RPMI7951 (cell line): Measurements from ENCODE around the gene SLC25A25. TPM values are rescaled to one million over a fixed set of nuclear protein-coding genes. Genes with fewer than 3 reads are reported as not detected.
"Not testable (repeated sequence)": the region's sequence is repeated elsewhere in the genome, so short reads cannot be mapped to it uniquely, and the experiment has no call there.

Experiments used
- DNase-seq: peaks from one replicate; pipeline ENCODE4 v3.0.0-alpha.2; 2012; ENCODE audit warnings: low read depth
- total RNA-seq: library from RNA; depleted of rRNA; stranded (reverse); fragments of >200 nt; shearing (Covaris generic); gene quantifications from 2 replicates; pipeline ENCODE4 v1.2.3, GENCODE V29; 2014

SLC25A25 gene
- total RNA-seq, 1 experiment from 2014 or later: 4.6 TPM

GRCh38 chr9:128051932-128052709 lies 15.9 kb upstream of the SLC25A25 start:
- DNase-seq: no peak

- no peak for DNase-seq
These were observed 14.5 kb upstream of the SLC25A25 start for GRCh38 chr9:128053560-128053959.

GRCh38 chr9:128054087-128054486 lies 13.9 kb upstream of the SLC25A25 start:
- DNase-seq: no peak

GRCh38 chr9:128055344-128056040 lies 12.5 kb upstream of the SLC25A25 start:
- DNase-seq: no peak

GRCh38 chr9:128056086-128056485 lies 11.9 kb upstream of the SLC25A25 start:
- DNase-seq: no peak

GRCh38 chr9:128056887-128057723 lies 10.9 kb upstream of the SLC25A25 start:
- DNase-seq: no peak

- no peak for DNase-seq
These were observed 10.2 kb upstream of the SLC25A25 start for GRCh38 chr9:128057724-128058409.

GRCh38 chr9:128059365-128059983 lies 8.6 kb upstream of the SLC25A25 start:
- DNase-seq: no peak

- DNase-seq: no peak
These were observed 6.6 kb upstream of the SLC25A25 start for GRCh38 chr9:128061275-128061960.

- DNase-seq: no peak
These were observed 5.8 kb upstream of the SLC25A25 start for GRCh38 chr9:128062279-128062678.

GRCh38 chr9:128062846-128063831 lies 4.9 kb upstream of the SLC25A25 start:
- DNase-seq: no peak

GRCh38 chr9:128065907-128066712 lies 1.9 kb upstream of the SLC25A25 start:
- no peak for DNase-seq

- peak; percentile 98 for DNase-seq
These were observed 1.1 kb upstream of the SLC25A25 start, which contains the start of gene NAIF1 for GRCh38 chr9:128066713-128067644. Gene NAIF1, minus strand, starts transcription at chr9:128067320. Its CDS starts 219 bp downstream, at chr9:128067101.

GRCh38 chr9:128068386-128069205 lies 564 bp downstream of the SLC25A25 start:
- DNase-seq: peak; percentile 12

GRCh38 chr9:128070874-128071273 lies 2.8 kb downstream of the SLC25A25 start:
- no peak for DNase-seq

GRCh38 chr9:128071475-128071874 lies 3.4 kb downstream of the SLC25A25 start:
- DNase-seq: not testable (repeated sequence)
